ENCODE data around the gene BPIFB6.

DNA sequence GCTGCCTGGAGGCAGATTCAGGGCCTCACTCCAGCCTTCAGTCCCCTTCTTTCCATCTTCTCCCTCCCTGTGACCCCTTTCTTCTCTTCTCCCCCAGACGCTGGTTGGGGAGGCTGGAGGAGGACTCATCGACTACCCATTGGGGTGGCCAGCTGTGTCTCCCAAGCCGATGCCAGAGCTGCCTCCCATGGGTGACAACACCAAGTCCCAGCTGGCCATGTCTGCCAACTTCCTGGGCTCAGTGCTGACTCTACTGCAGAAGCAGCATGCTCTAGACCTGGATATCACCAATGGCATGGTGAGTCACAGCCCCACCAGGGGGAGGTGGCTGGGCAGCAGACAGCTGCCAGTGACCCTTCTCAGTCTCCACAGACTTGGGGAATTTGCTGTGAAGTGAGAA lies 60.9 kb downstream of the BPIFB6 start:
- TF ChIP-seq EZH2 (IDR thresholded peaks at IDR 0.05; ENCODE audit: low read depth) = no peak
- TF ChIP-seq, protein P1, sequence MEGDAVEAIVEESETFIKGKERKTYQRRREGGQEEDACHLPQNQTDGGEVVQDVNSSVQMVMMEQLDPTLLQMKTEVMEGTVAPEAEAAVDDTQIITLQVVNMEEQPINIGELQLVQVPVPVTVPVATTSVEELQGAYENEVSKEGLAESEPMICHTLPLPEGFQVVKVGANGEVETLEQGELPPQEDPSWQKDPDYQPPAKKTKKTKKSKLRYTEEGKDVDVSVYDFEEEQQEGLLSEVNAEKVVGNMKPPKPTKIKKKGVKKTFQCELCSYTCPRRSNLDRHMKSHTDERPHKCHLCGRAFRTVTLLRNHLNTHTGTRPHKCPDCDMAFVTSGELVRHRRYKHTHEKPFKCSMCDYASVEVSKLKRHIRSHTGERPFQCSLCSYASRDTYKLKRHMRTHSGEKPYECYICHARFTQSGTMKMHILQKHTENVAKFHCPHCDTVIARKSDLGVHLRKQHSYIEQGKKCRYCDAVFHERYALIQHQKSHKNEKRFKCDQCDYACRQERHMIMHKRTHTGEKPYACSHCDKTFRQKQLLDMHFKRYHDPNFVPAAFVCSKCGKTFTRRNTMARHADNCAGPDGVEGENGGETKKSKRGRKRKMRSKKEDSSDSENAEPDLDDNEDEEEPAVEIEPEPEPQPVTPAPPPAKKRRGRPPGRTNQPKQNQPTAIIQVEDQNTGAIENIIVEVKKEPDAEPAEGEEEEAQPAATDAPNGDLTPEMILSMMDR (conservative IDR thresholded peaks at IDR 0.05) = no peak
